GM23338 (cell line): ENCODE results near the gene DNAI2. TPM values are rescaled to one million over a fixed set of nuclear protein-coding genes. Genes with fewer than 3 reads are reported as not detected.

Source experiments
- ATAC-seq: fragments of 200-7000 bp; cut with Tn5 transposase; 3 replicates; pipeline ENCODE4 v1.9.1; 2020
- DNase-seq: peaks from one replicate; pipeline ENCODE4 v3.0.0-alpha.2; 2015; ENCODE audit warnings: low spot score
- H2AFZ ChIP-seq: fragments of 200-600 bp; sonication (generic); 2 replicates; pipeline ENCODE4 v1.8.0; 2016; ENCODE audit warnings: antibody characterized with exemption, mild to moderate bottlenecking, moderate library complexity
- H3F3A ChIP-seq: fragments of 200-600 bp; sonication (generic); replicated peaks from 2 replicates; pipeline ENCODE4 v1.8.0; 2017; ENCODE audit warnings: antibody characterized with exemption, mixed run types, low read depth
- H3K27ac ChIP-seq: fragments of 200-600 bp; sonication (generic); 2 replicates; pipeline ENCODE4 v1.6.1; 2016; ENCODE audit warnings: low read depth
- H3K27me3 ChIP-seq: fragments of 200-600 bp; sonication (generic); 2 replicates; pipeline ENCODE4 v1.8.0; 2016; ENCODE audit warnings: mild to moderate bottlenecking, mixed run types, moderate library complexity; ENCODE audit not compliant: insufficient read depth
- H3K36me3 ChIP-seq: fragments of 200-600 bp; sonication (generic); 2 replicates; pipeline ENCODE4 v1.8.0; 2016; ENCODE audit warnings: mild to moderate bottlenecking; ENCODE audit not compliant: insufficient read depth
- H3K4me1 ChIP-seq: fragments of 200-600 bp; sonication (generic); 2 replicates; pipeline ENCODE4 v1.8.0; 2016; ENCODE audit warnings: mild to moderate bottlenecking, moderate library complexity; ENCODE audit not compliant: insufficient read depth
- H3K4me2 ChIP-seq: fragments of 200-600 bp; sonication (generic); 2 replicates; pipeline ENCODE4 v1.7.1; 2017; ENCODE audit warnings: mixed run types
- H3K4me3 ChIP-seq: fragments of 200-600 bp; sonication (generic); 2 replicates; pipeline ENCODE4 v1.6.1; 2016; ENCODE audit warnings: mixed run types
- H3K79me2 ChIP-seq: fragments of 200-600 bp; sonication (generic); replicated peaks from 2 replicates; pipeline ENCODE4 v1.8.0; 2017; ENCODE audit warnings: mild to moderate bottlenecking; ENCODE audit not compliant: insufficient read depth
- H3K9me2 ChIP-seq: fragments of 200-600 bp; sonication (generic); 2 replicates; pipeline ENCODE4 v1.8.0; 2017; ENCODE audit not compliant: insufficient read depth
- H4K20me1 ChIP-seq: fragments of 200-600 bp; sonication (generic); replicated peaks from 2 replicates; pipeline ENCODE4 v1.8.0; 2017; ENCODE audit warnings: mild to moderate bottlenecking; ENCODE audit not compliant: insufficient read depth
- H3K27ac Mint-ChIP-seq: 2 replicates; pipeline ENCODE4 v1.8.0; 2020; ENCODE audit warnings: inconsistent platforms, mild to moderate bottlenecking, moderate library complexity, mixed read lengths
- H3K27me3 Mint-ChIP-seq: 3 replicates; pipeline ENCODE4 v1.8.0; 2022; ENCODE audit warnings: low read depth, mild to moderate bottlenecking, moderate library complexity, mixed read lengths, inconsistent platforms; ENCODE audit not compliant: insufficient read depth, poor library complexity
- H3K36me3 Mint-ChIP-seq: 3 replicates; pipeline ENCODE4 v1.8.0; 2021; ENCODE audit warnings: low read depth, mild to moderate bottlenecking, inconsistent platforms, moderate library complexity, mixed read lengths
- H3K4me1 Mint-ChIP-seq: 3 replicates; pipeline ENCODE4 v1.8.0; 2020; ENCODE audit warnings: mild to moderate bottlenecking, inconsistent platforms, mixed read lengths
- H3K4me3 Mint-ChIP-seq: 3 replicates; pipeline ENCODE4 v1.8.0; 2021; ENCODE audit warnings: moderate library complexity, mild to moderate bottlenecking, inconsistent platforms, mixed read lengths
- H3K9me3 Mint-ChIP-seq: 3 replicates; pipeline ENCODE4 v1.8.0; 2020; ENCODE audit warnings: moderate library complexity, mild to moderate bottlenecking, inconsistent platforms, mixed read lengths
- CREB1 ChIP-seq: fragments of 250-450 bp; sonication (Bioruptor Pico); IDR thresholded peaks from 2 replicates; pipeline ENCODE4 v1.5.0; 2020; ENCODE audit warnings: low read depth, mild to moderate bottlenecking, moderate library complexity
- POLR2AphosphoS5 ChIP-seq: IDR thresholded peaks from 2 replicates; pipeline ENCODE4 v1.6.1; 2016; ENCODE audit warnings: antibody characterized with exemption, low read depth
- STAT1 ChIP-seq: IDR thresholded peaks from one replicate; pipeline ENCODE4 v1.6.1; 2016; ENCODE audit warnings: antibody characterized with exemption; ENCODE audit not compliant: unreplicated experiment
- ZNF331 ChIP-seq: fragments of 250-450 bp; sonication (Bioruptor Pico); IDR thresholded peaks from 2 replicates; pipeline ENCODE4 v1.5.0; 2020; ENCODE audit warnings: low read depth, mild to moderate bottlenecking, moderate library complexity
- ZNF462 ChIP-seq: fragments of 250-450 bp; sonication (Bioruptor Pico); IDR thresholded peaks from 2 replicates; pipeline ENCODE4 v1.5.0; 2020; ENCODE audit warnings: mild to moderate bottlenecking, moderate library complexity
- polyA plus RNA-seq: library from polyadenylated mRNA; unstranded; fragments of >200 nt; fragmentation: Nextera tagmentation; extraction: Ambion mirVana; gene quantifications from 2 replicates; pipeline ENCODE4 v1.2.1, GENCODE V29; 2016
- total RNA-seq: library from RNA; depleted of rRNA; stranded (reverse); fragments of >200 nt; shearing (Covaris generic); gene quantifications from 2 replicates; pipeline ENCODE4 v1.2.3, GENCODE V29; 2014
- TF ChIP-seq, protein P1 (sequence below), 2 experiments: fragments of 200-600 bp in 1 of 2; sonication (generic) in 1 of 2; conservative IDR thresholded peaks; 2 replicates each; pipeline versions ENCODE4 v1.5.1 to v1.6.1; 2016 to 2017; ENCODE audit warnings: antibody characterized with exemption in 2 of 2, low read depth in 2 of 2, mild to moderate bottlenecking in 2 of 2, moderate library complexity in 1 of 2

The DNAI2 gene
- total and polyA plus RNA-seq, 2 experiments from 2014 or later, result 0.21 TPM; not detected in 1

DNA sequence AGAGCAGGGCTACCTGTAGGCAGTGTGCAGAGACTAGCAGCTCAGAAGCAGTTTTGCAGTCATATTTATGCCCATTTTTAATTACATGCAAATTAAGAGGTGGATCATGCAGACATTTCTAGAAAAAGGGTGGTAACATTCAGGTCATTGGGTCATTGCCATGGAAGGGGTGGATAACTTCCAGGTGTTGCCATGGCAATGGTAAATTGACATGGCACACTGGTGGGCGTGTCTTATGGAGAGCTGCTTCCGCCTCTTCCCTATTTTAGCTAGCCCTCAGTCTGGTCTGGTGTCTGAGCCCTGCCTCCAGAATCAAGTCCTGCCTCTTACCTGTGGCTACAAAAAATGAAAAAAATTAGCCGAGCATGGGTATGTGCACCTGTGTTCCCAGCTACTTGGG lies 2.8 kb upstream of the DNAI2 start (continued):
- TF ChIP-seq ZNF462 (CRISPR knock-in tag), result no peak
- TF ChIP-seq, protein P1, sequence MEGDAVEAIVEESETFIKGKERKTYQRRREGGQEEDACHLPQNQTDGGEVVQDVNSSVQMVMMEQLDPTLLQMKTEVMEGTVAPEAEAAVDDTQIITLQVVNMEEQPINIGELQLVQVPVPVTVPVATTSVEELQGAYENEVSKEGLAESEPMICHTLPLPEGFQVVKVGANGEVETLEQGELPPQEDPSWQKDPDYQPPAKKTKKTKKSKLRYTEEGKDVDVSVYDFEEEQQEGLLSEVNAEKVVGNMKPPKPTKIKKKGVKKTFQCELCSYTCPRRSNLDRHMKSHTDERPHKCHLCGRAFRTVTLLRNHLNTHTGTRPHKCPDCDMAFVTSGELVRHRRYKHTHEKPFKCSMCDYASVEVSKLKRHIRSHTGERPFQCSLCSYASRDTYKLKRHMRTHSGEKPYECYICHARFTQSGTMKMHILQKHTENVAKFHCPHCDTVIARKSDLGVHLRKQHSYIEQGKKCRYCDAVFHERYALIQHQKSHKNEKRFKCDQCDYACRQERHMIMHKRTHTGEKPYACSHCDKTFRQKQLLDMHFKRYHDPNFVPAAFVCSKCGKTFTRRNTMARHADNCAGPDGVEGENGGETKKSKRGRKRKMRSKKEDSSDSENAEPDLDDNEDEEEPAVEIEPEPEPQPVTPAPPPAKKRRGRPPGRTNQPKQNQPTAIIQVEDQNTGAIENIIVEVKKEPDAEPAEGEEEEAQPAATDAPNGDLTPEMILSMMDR (conservative IDR thresholded peaks at IDR 0.05; ENCODE audit: low read depth in 2 of 2), result no peak
- no peak for TF ChIP-seq ZNF331

DNA sequence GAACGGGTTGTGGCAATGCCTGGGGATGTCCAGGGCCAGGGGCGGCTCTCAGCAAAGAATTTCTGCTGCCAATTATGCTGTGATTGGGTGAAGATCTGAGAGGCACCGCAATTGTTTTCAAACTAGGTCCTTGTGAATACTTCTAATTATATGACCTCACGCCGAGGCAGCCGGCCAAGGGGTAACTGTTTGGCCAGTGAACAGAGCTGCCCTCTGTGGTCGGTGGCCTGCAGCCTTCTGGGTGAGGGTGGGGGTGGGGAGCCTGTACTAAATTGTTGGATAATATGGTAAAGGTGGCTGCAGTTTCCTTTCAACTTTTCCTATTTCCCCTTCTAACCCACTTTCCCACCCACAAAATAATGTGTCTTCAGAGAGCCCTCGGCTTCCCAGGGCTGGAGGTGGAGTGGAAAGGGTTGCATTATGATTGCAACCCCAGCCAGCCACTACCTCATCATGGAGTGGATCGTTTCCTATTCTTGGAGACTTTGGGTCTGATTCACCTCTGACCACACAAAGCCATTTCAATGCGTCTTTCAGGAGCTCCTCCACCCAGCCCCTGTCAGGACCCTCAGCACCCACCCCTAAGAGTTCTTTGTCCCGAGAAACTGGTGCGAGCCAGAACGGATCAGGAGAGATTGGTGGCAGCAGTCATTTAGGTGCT lies 2.0 kb upstream of the DNAI2 start:
- Mint-ChIP-seq H3K9me3 (no peaks in the 10 kb centered on the region; the same call in 2 of the 3 replicates), H3K4me1 (peaks cover 31% of the 10 kb centered on the region), H3K27me3 (peaks cover 29% of the 10 kb centered on the region), H3K36me3 (no peaks in the 10 kb centered on the region), H3K4me3 (no peak overlapping the region), H3K27ac (no peak overlapping the region)
- H3K27me3 ChIP-seq, result peaks cover 20% of the 10 kb centered on the region
- H3K9me2 ChIP-seq, result no peaks in the 10 kb centered on the region
- no peak overlapping the region for H3K4me2 ChIP-seq
- no peak for TF ChIP-seq STAT1
- no peak for TF ChIP-seq ZNF462 (CRISPR knock-in tag)
- no peak for TF ChIP-seq CREB1 (CRISPR knock-in tag)
- TF ChIP-seq POLR2AphosphoS5, result no peak
- no peaks in the 10 kb centered on the region for H3K36me3 ChIP-seq
- no peaks in the 10 kb centered on the region for H3F3A ChIP-seq
- H3K4me3 ChIP-seq, result no peak overlapping the region
- no peaks in the 10 kb centered on the region for H3K79me2 ChIP-seq
- H4K20me1 ChIP-seq, result no peaks in the 10 kb centered on the region
- no peak overlapping the region for H2AFZ ChIP-seq
- no peak overlapping the region for H3K27ac ChIP-seq
- no peak for DNase-seq
- ATAC-seq, result no peak
- H3K4me1 ChIP-seq, result peaks cover 5% of the 10 kb centered on the region; the same call in 1 of the 2 replicates
